DMS53 treated with DMSO at 0.1 percent for 48 hours (cell line): ENCODE data around the gene PPTC7.
A peak's percentile ranks its signal among the peaks of the same experiment; 100 is the strongest.
"Not testable (repeated sequence)": the region's sequence is repeated elsewhere in the genome, so short reads cannot be mapped to it uniquely, and the experiment has no call there.

Experiments used
- DNase-seq: peaks from one replicate; lab custom pipeline; 2025; ENCODE audit not compliant: unreplicated experiment; lab: John Stamatoyannopoulos, UW

PPTC7 gene, protein sequence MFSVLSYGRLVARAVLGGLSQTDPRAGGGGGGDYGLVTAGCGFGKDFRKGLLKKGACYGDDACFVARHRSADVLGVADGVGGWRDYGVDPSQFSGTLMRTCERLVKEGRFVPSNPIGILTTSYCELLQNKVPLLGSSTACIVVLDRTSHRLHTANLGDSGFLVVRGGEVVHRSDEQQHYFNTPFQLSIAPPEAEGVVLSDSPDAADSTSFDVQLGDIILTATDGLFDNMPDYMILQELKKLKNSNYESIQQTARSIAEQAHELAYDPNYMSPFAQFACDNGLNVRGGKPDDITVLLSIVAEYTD

DNA sequence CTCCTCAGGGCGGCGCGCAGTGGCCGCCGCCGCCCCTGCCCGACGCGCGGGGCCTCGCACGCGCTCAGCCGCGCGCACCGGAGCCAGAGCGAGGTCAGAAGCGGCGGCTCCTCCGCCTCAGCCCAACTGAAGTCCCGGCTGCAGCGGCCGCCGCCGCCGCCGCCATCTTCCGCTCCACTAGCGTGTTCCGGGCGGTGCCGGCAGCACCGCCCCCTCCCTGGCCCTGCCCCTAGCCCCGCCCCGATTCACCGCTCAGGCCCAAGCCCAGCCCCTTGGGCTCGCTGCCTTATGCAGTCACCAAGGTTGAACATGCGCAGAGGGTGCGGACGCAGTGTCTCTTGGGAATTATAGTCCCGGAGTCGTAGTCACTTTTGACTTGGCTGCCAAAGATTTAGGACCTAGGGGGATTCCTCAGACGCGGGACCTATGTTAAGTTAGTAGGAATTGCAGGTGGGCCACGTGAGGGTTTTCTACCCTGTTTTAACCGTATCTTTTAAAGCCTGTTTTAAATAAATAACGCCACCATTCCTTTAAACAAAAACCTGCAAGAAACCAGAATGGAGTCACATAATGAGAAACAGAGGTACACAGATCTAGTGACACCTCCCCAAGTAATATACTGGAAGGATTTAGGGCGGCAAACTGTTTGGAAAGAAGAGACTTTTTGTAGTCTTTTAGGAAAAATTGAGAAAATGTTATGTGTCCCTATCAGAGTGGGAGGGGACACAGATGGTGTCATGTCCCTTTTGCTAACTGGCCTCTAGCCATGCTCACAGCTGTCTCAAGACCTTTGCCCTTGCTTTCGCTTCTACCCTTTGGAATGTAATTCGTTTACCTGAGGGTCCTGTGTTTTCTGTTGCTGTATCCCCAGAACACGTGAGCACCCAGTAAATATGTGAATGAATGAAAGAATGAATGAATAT, at the start of gene PPTC7:
TSS of gene PPTC7 (minus strand) at position 182 of the 923 bp plus-strand sequence. CDS start 287 bp downstream, outside the sequence.
- peak; percentile 95 for DNase-seq

DNA sequence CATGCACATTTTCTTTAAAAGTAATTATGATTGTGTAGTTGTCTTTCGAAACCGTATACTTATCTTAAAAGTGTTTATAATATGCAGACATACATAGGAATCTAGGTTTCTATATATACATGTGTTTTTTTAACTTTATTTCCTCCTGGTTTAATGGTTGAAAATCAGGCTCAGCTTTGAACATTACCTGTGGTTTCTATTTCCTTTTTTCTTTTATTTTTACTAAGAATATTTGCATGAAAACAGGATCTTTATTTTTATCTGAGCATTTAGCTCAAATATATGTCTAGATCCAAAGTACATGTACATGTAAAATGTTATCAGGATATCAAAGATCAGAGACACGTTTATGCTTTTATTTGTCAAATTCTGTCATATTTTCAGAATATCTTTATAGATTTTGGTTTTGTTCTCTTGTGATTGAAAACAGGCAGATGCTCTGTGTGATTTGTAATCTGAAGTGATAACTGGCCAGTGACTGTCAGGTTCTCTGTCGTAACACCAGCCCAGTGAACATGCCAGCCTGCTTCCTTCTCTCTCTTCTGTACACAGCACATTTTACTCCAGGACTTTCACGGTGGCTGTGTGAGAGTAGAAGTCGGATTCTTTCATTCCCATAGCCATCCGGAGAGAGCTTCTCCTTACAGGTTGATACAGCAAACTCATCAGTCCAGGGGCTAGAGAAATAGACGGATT, 44.5 kb upstream of the PPTC7 start:
- no peak for DNase-seq

DNA sequence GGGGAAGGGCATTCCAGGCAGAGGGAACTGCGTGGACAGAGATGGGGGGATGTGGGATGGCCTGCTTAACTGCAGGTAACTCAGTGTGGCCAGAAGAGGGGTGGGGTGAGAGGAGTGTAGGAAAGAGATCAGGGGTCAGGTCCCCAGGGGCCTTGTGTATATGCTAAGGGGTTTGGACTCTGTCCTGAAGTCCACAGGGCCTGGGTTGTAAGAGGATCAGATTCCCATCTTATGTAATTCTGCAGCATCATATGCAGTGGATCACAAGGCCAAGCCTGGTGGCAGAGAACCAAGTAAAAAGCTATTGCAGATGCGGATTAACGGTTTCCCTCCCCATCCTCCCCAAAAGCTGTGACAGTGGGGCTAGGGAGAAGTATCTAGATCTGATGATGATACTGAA, 39.5 kb upstream of the PPTC7 start:
- DNase-seq = no peak

DNA sequence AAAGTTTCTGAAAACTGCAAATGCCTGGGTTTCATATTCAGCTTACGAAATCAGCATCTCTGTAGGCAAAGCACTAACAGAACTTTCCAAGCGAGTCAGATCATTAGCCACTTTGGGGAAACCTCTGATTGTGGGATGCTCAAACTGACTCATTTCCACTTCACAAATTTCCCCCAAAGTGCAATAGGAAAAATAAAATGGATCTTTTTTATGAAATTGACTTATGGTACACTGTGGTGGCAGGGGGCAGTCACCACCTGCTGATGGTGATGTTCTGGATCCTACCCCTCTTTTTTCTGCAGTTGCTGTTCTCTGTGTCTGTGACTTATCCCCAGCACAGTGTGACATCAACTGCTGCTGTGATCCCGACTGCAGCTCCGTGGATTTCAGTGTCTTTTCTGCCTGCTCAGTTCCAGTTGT, 36.4 kb upstream of the PPTC7 start:
- no peak for DNase-seq

DNA sequence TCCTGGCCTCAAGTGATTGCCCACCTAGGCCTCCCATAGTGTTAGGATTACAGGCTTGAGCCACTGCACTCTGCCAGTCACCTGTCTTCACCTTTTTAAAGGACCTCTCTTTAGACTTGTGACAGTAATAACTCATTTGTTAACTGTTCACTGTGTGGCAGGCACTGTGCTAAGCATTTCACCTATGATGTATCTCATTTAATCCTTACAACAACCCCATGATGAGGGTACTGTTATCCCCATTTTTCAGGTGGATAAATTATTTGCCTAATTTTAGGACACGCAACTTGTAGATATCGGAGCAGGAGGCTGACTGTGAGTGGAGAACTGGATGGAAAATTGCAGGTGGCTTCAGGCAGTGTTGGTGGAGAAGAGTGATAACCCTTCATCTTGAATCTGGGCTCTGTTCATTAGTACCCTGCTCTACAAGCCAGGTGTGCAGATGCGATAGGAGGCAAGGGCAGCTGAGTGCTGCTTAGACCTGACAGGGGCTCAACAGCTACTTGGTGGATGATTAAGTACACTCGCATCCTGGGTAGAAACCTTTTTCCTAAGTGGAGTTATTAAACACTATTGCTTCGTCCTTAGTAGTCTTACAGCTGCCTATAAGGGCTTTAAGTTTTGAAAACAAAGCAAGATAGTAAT, 33.5 kb upstream of the PPTC7 start:
- no peak for DNase-seq

DNA sequence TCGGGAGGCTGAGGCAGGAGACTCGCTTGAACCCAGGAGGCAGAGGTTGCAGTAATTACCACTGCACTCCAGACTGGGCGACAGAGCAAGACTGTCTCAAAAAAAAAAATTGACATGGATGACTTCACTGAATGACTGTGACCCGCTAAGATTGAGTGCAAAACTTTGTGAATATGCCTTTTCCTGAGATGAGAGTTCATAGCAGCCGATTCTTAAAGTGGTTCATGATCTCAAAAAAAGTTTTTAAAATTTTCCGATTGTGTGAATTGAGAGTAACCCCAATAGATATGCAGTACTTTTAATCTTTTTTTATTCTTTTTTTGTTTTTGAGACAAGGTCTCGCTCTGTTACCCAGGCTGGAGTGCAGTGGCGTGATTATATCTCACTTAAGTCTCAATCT, 32.1 kb upstream of the PPTC7 start:
- no peak for DNase-seq

DNA sequence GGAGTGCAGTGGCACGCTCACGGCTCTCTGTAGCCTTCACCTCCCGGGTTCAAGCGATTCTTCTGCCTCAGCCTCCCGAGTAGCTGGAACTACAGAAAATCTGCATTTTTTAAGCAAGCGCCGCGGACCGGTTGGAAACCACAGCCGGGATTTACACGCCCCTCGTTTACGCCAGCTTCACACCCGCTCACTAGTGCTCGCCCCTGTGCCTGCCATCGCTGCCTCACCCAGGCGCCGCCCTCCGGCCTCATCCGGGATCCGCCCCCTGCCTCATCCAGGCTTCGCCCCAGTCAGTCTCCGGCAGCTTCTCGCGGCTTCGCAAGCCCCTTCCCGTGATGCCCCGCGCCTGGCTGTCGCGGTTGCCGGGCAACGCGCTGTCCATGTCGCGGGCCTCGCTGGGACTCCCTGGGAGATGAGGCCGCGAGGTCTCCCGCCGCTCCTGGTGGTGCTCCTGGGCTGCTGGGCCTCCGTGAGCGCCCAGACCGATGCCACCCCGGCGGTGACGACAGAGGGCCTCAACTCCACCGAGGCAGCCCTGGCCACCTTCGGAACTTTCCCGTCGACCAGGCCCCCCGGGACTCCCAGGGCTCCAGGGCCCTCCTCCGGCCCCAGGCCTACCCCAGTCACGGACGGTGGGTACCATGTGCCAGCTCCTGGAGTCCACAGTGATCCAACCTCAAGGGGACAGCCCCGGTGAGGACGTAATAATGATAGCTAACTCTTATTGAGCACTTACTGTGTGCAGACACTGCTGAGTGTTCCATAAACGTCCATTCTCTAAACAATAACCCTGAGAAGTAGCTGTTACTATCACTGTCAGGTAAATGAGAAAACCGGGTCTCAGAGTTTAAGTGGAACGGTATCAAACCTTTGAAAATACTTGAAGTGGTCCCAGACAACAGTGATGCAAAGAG, 30.9 kb upstream of the PPTC7 start, which contains the start of gene TCTN1:
TSS of gene TCTN1 (plus strand) at position 359 of the 914 bp plus-strand sequence. CDS start at position 413, 54 bp downstream.
- DNase-seq = peak; percentile 97

DNA sequence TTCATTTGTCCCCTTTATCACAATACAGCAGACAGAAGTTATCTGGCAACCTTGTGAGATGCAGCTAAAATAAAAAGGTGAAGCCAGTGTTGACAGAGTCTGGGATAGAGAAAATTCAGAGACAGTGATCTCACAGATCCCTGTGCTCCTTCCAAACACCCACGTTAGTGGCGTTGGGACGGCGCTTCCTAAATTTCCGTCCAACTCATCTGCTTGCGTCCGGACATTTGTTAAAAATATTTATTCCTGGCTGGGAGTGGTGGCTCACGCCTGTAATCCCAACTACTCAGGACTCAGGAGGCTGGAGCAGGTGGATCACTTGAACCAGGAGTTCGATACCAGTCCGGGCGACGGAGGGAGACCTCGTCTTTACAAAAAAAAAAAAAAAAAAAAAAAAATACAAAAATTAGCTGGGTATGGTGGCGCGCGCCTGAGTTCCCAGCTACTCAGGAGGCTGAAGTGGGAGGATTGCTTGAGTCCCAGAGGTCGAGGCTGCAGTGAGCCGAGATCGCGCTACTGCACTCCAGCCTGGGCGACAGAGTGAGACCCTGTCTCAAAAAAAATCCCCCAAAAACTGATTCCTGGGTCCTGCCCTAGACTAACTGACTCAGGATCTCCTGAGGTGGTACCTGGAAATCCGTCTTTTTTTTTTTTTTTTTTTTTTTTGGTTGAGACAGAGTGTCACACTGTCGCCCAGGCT, 30.1 kb upstream of the PPTC7 start:
- DNase-seq = no peak

DNA sequence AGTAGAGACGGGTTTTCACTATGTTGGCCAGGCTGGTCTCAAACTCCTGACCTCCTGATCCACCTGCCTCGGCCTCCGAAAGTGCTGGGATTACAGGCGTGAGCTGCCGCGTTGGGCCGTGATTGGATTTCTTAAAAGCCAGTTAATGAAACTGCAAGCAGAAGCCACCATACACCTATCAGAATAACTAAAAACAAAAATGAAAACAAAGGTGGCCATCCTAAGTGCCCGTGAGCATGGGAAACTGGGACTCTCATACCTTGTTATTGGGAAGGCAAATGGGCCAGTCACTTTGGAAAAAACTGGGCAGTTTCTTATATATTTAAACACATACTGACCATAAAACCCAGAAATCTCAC, 23.1 kb upstream of the PPTC7 start:
- DNase-seq = no peak

DNA sequence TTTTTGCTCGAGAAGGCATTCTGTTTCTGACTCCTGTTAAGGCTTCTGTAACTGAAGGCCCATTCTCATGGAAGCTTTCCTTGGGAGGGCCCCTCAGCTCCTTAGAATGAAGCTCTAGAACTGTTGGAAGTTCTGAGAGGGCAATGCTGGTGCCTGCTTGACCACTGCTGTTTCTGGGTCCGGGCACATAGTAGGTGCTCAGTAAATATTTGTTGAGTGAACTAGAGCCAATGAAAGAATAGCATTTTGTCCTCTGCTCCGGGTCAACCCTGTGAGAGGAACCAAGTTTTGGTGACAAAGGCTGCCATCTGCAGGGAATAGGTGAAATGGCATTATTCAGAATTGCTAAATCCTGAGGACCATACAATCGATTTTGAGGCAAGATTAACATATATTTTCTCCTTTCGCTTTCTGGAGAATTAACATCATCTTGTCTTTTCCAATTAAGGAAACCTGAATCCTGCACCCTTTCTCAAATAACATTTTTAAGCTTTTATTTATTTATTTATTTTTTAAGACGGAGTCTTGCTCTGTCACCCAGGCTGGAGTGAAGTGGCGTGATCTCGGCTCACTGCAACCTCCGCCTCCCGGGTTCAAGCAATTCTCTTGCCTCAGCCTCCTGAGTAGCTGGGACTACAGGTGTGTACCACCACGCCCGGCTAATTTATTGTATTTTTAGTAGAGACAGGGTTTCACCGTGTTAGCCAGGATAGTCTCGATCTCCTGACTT, 19.1 kb upstream of the PPTC7 start:
- peak; percentile 83 for DNase-seq

DNA sequence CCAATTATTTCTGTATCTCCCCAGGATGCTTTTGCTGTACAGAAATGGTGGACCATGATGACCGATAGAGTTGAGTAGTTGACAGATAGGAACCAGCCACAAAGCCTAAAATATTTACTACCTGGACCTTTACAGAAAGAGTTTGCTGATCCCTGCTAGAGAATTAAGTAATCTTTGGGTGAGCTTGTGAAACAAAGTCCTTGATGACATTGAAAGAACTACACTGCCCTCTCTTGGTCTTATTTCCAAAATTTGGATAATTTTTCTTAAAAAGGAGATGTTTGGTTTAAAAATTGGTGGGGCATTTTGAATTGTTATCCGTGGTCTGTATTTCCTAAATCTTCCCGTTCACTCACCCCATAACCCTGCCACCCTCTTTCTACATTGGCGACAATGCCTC, 17.1 kb upstream of the PPTC7 start:
- peak; percentile 30 for DNase-seq

DNA sequence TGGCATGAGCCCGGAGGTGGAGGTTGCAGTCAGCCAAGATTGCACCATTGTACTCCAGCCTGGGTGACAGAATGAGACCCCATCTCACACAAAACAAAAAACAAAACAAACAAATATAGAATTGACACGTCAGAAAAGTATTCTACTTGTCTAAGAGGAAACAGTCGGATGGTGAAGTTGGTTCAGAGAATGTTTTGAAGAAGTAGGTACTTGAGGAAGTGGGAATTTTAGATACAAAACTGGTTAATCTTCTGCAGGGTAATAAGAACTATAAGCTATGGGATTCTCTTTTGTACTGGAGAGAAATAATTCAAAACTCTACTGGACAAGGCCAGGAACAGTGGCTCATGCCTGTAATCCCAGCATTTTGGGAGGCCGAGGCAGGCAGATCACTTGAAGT, 16.2 kb upstream of the PPTC7 start:
- DNase-seq = no peak

DNA sequence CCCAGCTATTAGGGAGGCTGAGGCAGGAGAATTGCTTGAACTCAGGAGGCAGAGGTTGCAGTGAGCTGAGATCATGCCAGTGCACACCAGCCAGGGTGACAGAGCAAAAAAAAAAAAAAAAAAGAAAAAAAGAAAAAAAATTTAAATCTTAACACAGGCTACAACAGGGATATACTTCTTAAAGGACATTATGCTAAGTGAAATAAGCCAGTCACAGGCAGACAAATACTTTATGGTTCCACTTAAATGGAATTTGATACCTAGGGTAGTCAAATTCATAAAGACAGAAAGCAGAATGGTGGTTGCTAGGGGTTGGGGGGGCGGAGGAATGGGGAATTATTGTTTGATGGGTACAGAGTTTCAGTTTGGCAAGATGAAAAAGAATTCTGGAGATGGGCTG, 14.8 kb upstream of the PPTC7 start:
- no peak for DNase-seq

DNA sequence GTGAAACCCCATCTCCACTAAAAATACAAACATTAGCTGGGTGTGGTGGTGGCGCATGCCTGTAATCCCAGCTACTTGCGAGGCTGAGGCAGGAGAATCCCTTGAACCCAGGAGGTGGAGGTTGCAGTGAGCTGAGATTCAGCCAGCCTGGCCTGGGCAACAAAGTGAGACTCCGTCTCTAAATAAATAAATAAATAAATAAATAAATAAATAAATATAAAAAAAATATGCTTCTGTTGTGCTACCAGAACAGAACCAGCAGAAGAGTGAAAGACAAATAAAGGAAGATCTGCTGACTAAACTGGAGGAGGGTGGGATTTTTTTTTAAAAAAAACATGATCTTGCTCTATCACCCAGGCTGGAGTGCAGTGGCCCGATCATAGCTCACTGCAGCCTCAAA, 9.8 kb upstream of the PPTC7 start:
- DNase-seq = not testable (repeated sequence)

DNA sequence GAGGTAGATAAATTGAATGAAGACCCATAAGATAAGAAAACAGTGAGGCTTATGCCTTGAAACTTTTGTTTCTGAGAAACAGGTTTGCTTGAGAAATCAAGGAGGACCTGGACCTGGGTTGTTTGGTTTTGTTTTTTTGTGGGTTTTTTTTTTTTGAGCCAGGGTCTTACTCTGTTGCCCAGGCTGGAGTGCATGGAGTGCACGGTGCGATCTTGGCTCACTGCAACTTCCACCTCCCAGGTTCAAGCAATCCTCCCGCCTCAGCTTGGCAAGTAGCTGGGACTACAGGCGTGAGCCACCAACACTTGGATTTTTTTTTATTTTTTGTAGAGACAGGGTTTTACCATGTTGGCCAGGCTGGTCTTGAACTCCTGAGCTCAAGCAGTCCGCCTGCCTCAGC, 9.0 kb upstream of the PPTC7 start:
- DNase-seq = no peak

DNA sequence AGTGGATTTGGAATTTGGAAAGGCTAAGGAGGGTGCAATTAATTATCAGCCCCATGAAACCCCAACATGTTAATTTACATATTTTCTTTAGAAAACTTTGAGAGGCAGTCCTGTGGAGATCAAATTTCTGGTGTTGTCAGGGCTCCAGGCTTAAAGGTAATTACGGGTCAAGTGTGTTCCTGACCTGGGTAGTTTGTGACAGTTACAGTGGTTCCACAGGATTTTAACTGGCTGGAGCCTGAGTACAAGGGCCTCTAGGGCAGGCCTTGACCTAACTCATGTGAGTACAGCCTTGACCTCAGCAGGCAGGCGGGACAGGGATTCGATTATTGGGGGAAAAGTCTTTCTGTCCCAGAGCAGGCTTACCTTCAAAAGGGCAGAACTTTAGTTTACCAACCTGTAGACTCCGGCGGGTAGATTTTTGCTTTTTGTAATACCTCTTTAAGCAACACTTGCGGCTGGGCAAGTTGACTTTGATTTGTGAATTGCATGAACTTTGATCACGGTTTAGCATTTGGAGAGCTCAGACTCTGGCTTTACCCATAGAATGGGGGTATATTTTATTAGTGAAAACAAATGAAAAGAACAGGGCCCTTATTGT, 8.4 kb upstream of the PPTC7 start:
- DNase-seq = no peak

DNA sequence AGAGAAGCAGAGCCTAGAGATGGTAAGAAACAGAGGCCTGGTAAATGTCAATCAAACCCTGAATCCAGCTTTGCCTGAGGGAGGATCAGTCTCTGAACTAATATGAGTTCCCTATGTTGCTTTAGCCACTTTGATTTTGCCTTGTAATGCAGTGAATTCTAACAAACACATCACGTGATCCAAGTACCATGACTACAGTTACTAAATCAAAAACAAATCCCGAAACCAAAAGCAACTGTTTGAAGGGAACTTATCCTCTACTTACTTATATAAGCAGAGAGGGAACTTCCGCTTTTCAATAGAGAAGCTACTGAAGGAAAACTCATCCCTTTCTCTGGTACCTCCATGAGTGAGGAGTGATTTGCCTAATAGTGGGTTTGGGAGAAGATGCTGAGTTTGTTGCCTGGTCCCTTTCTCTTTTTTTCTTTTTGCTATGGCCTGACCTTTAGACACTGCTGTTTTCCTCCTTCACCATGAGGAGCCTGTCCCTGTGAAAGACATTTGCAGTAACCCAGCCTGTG, 7.7 kb upstream of the PPTC7 start:
- no peak for DNase-seq

DNA sequence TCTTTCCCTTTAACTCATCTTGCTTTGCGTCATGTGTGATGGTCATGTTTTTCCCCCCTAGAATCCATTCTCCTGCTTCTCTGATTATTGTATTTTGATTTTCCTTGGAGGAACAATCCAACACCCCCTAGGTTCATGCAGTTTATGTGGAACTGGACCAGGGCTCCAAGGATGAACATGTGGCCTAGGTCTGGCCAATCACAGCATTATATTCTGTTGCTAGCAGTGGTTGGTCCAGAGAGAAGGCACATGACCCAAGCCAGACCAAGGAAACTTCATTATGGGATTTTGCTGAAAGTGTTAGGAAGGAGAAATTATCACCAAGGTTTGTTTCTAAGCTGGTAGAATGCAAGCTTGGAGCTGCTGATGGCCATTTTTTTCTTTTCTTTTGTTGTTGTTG, 6.9 kb upstream of the PPTC7 start:
- no peak for DNase-seq
